Esophagus (tissue), 2 donors: ENCODE data around the gene ZNF76. TPM values are rescaled to one million over a fixed set of nuclear protein-coding genes. Genes with fewer than 3 reads are reported as not detected.

Experiments
- H3K27ac ChIP-seq, 2 donors: one replicate each; pipeline ENCODE4 v1.5.1; 2013; ENCODE audit warnings: low read depth in 2 of 2, mild to moderate bottlenecking in 2 of 2, inconsistent platforms in 1 of 2, low read length in 1 of 2, moderate library complexity in 1 of 2
- H3K27me3 ChIP-seq, 2 donors: one replicate each; pipeline ENCODE4 v1.6.1; 2013; ENCODE audit warnings: low read length in 2 of 2, control low read depth in 1 of 2, mild to moderate bottlenecking in 1 of 2; ENCODE audit not compliant: insufficient read depth in 2 of 2, control insufficient read depth in 1 of 2
- H3K36me3 ChIP-seq, 2 donors: one replicate each; pipeline ENCODE4 v1.6.1; 2013; ENCODE audit warnings: low read length in 1 of 2; ENCODE audit not compliant: control insufficient read depth in 2 of 2, insufficient read depth in 2 of 2
- H3K4me1 ChIP-seq, 2 donors: one replicate each; pipeline ENCODE4 v1.6.1; 2013; ENCODE audit warnings: low read length in 1 of 2; ENCODE audit not compliant: control insufficient read depth in 2 of 2, insufficient read depth in 2 of 2
- H3K4me3 ChIP-seq, 2 donors: one replicate each; pipeline ENCODE4 v1.5.1; 2013; ENCODE audit warnings: low read length in 2 of 2, mild to moderate bottlenecking in 2 of 2, low read depth in 1 of 2, moderate library complexity in 1 of 2
- H3K9me3 ChIP-seq, 2 donors: one replicate each; pipeline ENCODE4 v1.6.1; 2013; ENCODE audit warnings: mild to moderate bottlenecking in 2 of 2, low read depth in 1 of 2, low read length in 1 of 2, moderate library complexity in 1 of 2; ENCODE audit not compliant: control insufficient read depth in 2 of 2, insufficient read depth in 1 of 2
- WGBS, 2 donors: extraction: QIAGEN DNeasy Blood & Tissue Kit; methylation state at CpG; one replicate each; pipeline ENCODE4 v1.1.7; 2013; 5-methylcytosine and 5-hydroxymethylcytosine counted together
- polyA plus RNA-seq, 2 donors: library from polyadenylated mRNA; stranded (reverse); fragments of 200-250 nt; gene quantifications; one replicate each; pipeline ENCODE4 v1.2.3, GENCODE V29; 2013
- donor health status: healthy with polysubstance abuse.
- donor health status: Bipolar disorder and iron deficiency.

Gene ZNF76
- polyA plus RNA-seq, 2 donors: 15.3 to 26.9 TPM

- Histone ChIP-seq H3K4me3 (no peak overlapping the region), H3K9me3 (no peaks in the 10 kb centered on the region), H3K27ac (no peak overlapping the region), H3K36me3 (no peaks in the 10 kb centered on the region), H3K4me1 (peaks cover 2 to 4% of the 10 kb centered on the region in 2 donors), H3K27me3 (peaks cover 0 to 8% of the 10 kb centered on the region in 2 donors)
- 88 to 91% methylated on average over 4 of the region's 4 CpGs for WGBS, 2 donors
These were observed 41.1 kb upstream of the ZNF76 start for GRCh38 chr6:35218456-35218855.

- H3K4me1 ChIP-seq: no peaks in the 10 kb centered on the region
- H3K27me3 ChIP-seq: peaks cover 0 to 4% of the 10 kb centered on the region in 2 donors
- WGBS, 2 donors: 62 to 69% methylated on average over 4 of the region's 4 CpGs
- no peaks in the 10 kb centered on the region for H3K36me3 ChIP-seq
- H3K4me3 ChIP-seq: no peak overlapping the region
- H3K27ac ChIP-seq: no peak overlapping the region
- H3K9me3 ChIP-seq: no peaks in the 10 kb centered on the region
These were observed 39.7 kb upstream of the ZNF76 start for GRCh38 chr6:35219683-35220326.

GRCh38 chr6:35220711-35221110 lies 38.8 kb upstream of the ZNF76 start:
- Histone ChIP-seq H3K4me3 (no peak overlapping the region), H3K27ac (no peak overlapping the region), H3K36me3 (no peaks in the 10 kb centered on the region), H3K9me3 (no peaks in the 10 kb centered on the region), H3K27me3 (peaks cover 0 to 4% of the 10 kb centered on the region in 2 donors), H3K4me1 (no peaks in the 10 kb centered on the region)
- 88 to 96% methylated on average over 1 of the region's 1 CpG for WGBS, 2 donors

GRCh38 chr6:35223396-35223795 lies 36.1 kb upstream of the ZNF76 start:
- peaks cover 0 to under 1% of the 10 kb centered on the region in 2 donors for H3K4me1 ChIP-seq
- H3K4me3 ChIP-seq: no peak overlapping the region

GRCh38 chr6:35224720-35225119 lies 34.8 kb upstream of the ZNF76 start:
- H3K27ac ChIP-seq: no peak overlapping the region
- peaks cover 0 to 2% of the 10 kb centered on the region in 2 donors for H3K4me1 ChIP-seq
- no peaks in the 10 kb centered on the region for H3K9me3 ChIP-seq
- no peaks in the 10 kb centered on the region for H3K27me3 ChIP-seq
- no peaks in the 10 kb centered on the region for H3K36me3 ChIP-seq
- 82 to 87% methylated on average over 4 of the region's 4 CpGs for whole genome bisulfite sequencing, 2 donors
- H3K4me3 ChIP-seq: no peak overlapping the region

More at GRCh38 chr6:35223396-35223795, 36.1 kb upstream of the ZNF76 start:
- no peaks in the 10 kb centered on the region for H3K9me3 ChIP-seq
- H3K27me3 ChIP-seq: no peaks in the 10 kb centered on the region
- WGBS, 2 donors: 63 to 66% methylated on average over 2 of the region's 2 CpGs
- H3K36me3 ChIP-seq: no peaks in the 10 kb centered on the region
- no peak overlapping the region for H3K27ac ChIP-seq

- 83 to 90% methylated on average over 6 of the region's 6 CpGs for WGBS, 2 donors
- Histone ChIP-seq H3K27me3 (no peaks in the 10 kb centered on the region), H3K4me3 (no peak overlapping the region), H3K36me3 (no peaks in the 10 kb centered on the region), H3K9me3 (no peaks in the 10 kb centered on the region), H3K4me1 (peaks cover 2 to 3% of the 10 kb centered on the region in 2 donors), H3K27ac (no peak overlapping the region)
These were observed 31.1 kb upstream of the ZNF76 start for GRCh38 chr6:35228481-35228880.

- no peaks in the 10 kb centered on the region for H3K27me3 ChIP-seq
- WGBS, 2 donors: 93 to 94% methylated on average over 5 of the region's 5 CpGs
- H3K36me3 ChIP-seq: no peaks in the 10 kb centered on the region
- H3K27ac ChIP-seq: no peak overlapping the region
- no peaks in the 10 kb centered on the region for H3K9me3 ChIP-seq
- H3K4me3 ChIP-seq: no peak overlapping the region
- peaks cover 2 to 3% of the 10 kb centered on the region in 2 donors for H3K4me1 ChIP-seq
These were observed 30.2 kb upstream of the ZNF76 start for GRCh38 chr6:35229304-35229703.

GRCh38 chr6:35230498-35230897 lies 29.0 kb upstream of the ZNF76 start:
- no peaks in the 10 kb centered on the region for H3K27me3 ChIP-seq
- H3K36me3 ChIP-seq: no peaks in the 10 kb centered on the region
- H3K9me3 ChIP-seq: no peaks in the 10 kb centered on the region
- WGBS, 2 donors: 81 to 92% methylated on average over 1 of the region's 1 CpG
- H3K4me3 ChIP-seq: no peak overlapping the region
- peaks cover 2 to 3% of the 10 kb centered on the region in 2 donors for H3K4me1 ChIP-seq
- no peak overlapping the region for H3K27ac ChIP-seq

- Histone ChIP-seq H3K4me1 (peaks cover 2 to 3% of the 10 kb centered on the region in 2 donors), H3K27me3 (no peaks in the 10 kb centered on the region), H3K36me3 (no peaks in the 10 kb centered on the region), H3K9me3 (no peaks in the 10 kb centered on the region), H3K27ac (no peak overlapping the region), H3K4me3 (no peak overlapping the region)
- WGBS, 2 donors: 67% methylated on average over 1 of the region's 1 CpG
These were observed 28.6 kb upstream of the ZNF76 start for GRCh38 chr6:35230950-35231349.

GRCh38 chr6:35231563-35231962 lies 28.0 kb upstream of the ZNF76 start:
- H3K4me3 ChIP-seq: no peak overlapping the region
- H3K27me3 ChIP-seq: no peaks in the 10 kb centered on the region
- no peaks in the 10 kb centered on the region for H3K36me3 ChIP-seq
- H3K27ac ChIP-seq: no peak overlapping the region
- no peaks in the 10 kb centered on the region for H3K9me3 ChIP-seq
- H3K4me1 ChIP-seq: peaks cover 2 to 3% of the 10 kb centered on the region in 2 donors
- 95 to 96% methylated on average over 7 of the region's 7 CpGs for WGBS, 2 donors
